IMR-90 (cell line): ENCODE results near the gene WBP1L. TPM values are rescaled to one million over a fixed set of nuclear protein-coding genes. Genes with fewer than 3 reads are reported as not detected.

Experiments used
- ATAC-seq: fragments of 200-7000 bp; cut with Tn5 transposase; 2 replicates; pipeline ENCODE4 v1.9.1; 2020; ENCODE audit warnings: low read depth, mild to moderate bottlenecking, moderate library complexity
- BruUV-seq: library from RNA; stranded (reverse); fragments of 400-500 nt; replicated peaks from 2 replicates; lab custom pipeline; 2021; lab: Mats Ljungman, UMichigan
- CTCF ChIA-PET: fragments of 300-600 bp; formaldehyde crosslinking; extraction: SDS; loops from one replicate; lab custom pipeline; 2021; ENCODE audit warnings: antibody characterized with exemption; lab: Yijun Ruan, JAX
- POLR2A ChIA-PET: fragments of 300-600 bp; sonication (Branson Sonifier 250); formaldehyde crosslinking; loops from one replicate; lab custom pipeline; 2022; ENCODE audit warnings: antibody characterized with exemption; ENCODE audit not compliant: unreplicated experiment; lab: Charles Lee
- DNase-seq: peaks from one replicate; pipeline ENCODE4 v3.0.0; 2013
- H2AFZ ChIP-seq: replicated peaks from 2 replicates; pipeline ENCODE3; 2013; ENCODE audit warnings: low read length, mild to moderate bottlenecking; ENCODE audit not compliant: poor library complexity
- H2AK5ac ChIP-seq: 2 replicates; pipeline ENCODE4 v1.6.1; 2013; ENCODE audit warnings: low read depth, low read length, inconsistent platforms
- H2AK9ac ChIP-seq: replicated peaks from 2 replicates; pipeline ENCODE3; 2013; ENCODE audit warnings: mild to moderate bottlenecking, low read depth, low read length, moderate library complexity; ENCODE audit not compliant: poor library complexity
- H2BK120ac ChIP-seq: 2 replicates; pipeline ENCODE4 v1.6.1; 2013; ENCODE audit warnings: low read depth, low read length, inconsistent platforms
- H2BK15ac ChIP-seq: 3 replicates; pipeline ENCODE4 v1.6.1; 2013; ENCODE audit warnings: low read depth, low read length, inconsistent platforms
- H2BK20ac ChIP-seq: 2 replicates; pipeline ENCODE4 v1.6.1; 2013; ENCODE audit warnings: low read depth, mild to moderate bottlenecking, inconsistent platforms, low read length, moderate library complexity
- H2BK5ac ChIP-seq: 2 replicates; pipeline ENCODE4 v1.6.1; 2013; ENCODE audit warnings: mild to moderate bottlenecking, low read depth, low read length, inconsistent platforms; ENCODE audit not compliant: poor library complexity, severe bottlenecking
- H3K14ac ChIP-seq: replicated peaks from 2 replicates; pipeline ENCODE4 v1.6.1; 2013; ENCODE audit warnings: low read depth, low read length, inconsistent platforms
- H3K18ac ChIP-seq: 2 replicates; pipeline ENCODE4 v1.6.1; 2013; ENCODE audit warnings: low read depth, low read length, control low read depth
- H3K23ac ChIP-seq: 2 replicates; pipeline ENCODE4 v1.6.1; 2013; ENCODE audit warnings: low read depth, low read length, inconsistent platforms
- H3K27ac ChIP-seq: 2 replicates; pipeline ENCODE4 v1.5.1; 2013; ENCODE audit warnings: mild to moderate bottlenecking, control low read depth, low read length; ENCODE audit not compliant: insufficient read depth
- H3K27me3 ChIP-seq: 2 replicates; pipeline ENCODE4 v1.6.1; 2013; ENCODE audit warnings: low read length; ENCODE audit not compliant: control insufficient read depth, insufficient read depth
- H3K36me3 ChIP-seq: 2 replicates; pipeline ENCODE4 v1.6.1; 2013; ENCODE audit warnings: low read length, mixed read lengths; ENCODE audit not compliant: control insufficient read depth, insufficient read depth
- H3K4ac ChIP-seq: 2 replicates; pipeline ENCODE4 v1.6.1; 2013; ENCODE audit warnings: low read depth, low read length, inconsistent platforms
- H3K4me1 ChIP-seq: 2 replicates; pipeline ENCODE4 v1.6.1; 2013; ENCODE audit warnings: low read length, mixed read lengths; ENCODE audit not compliant: control insufficient read depth, insufficient read depth
- H3K4me2 ChIP-seq: 2 replicates; pipeline ENCODE4 v1.6.1; 2013; ENCODE audit warnings: low read depth, mild to moderate bottlenecking, control low read depth, low read length, moderate library complexity
- H3K4me3 ChIP-seq: 2 replicates; pipeline ENCODE4 v1.5.1; 2013; ENCODE audit warnings: low read depth, mild to moderate bottlenecking, control low read depth, low read length, moderate library complexity; ENCODE audit not compliant: insufficient read depth
- H3K56ac ChIP-seq: 2 replicates; pipeline ENCODE4 v1.6.1; 2013; ENCODE audit warnings: low read length, inconsistent platforms; ENCODE audit not compliant: insufficient read depth; ENCODE audit errors: extremely low read depth
- H3K79me1 ChIP-seq, 2 experiments: 2 replicates each; pipeline ENCODE4 v1.6.1; 2013; ENCODE audit warnings: low read length in 2 of 2, inconsistent platforms in 1 of 2, low read depth in 1 of 2
- H3K9ac ChIP-seq: 2 replicates; pipeline ENCODE4 v1.6.1; 2013; ENCODE audit warnings: low read depth, low read length, control low read depth
- H3K9me1 ChIP-seq: 2 replicates; pipeline ENCODE4 v1.6.1; 2013; ENCODE audit warnings: low read length, inconsistent platforms; ENCODE audit not compliant: insufficient read depth
- H3K9me3 ChIP-seq: 2 replicates; pipeline ENCODE4 v1.6.1; 2013; ENCODE audit warnings: low read length; ENCODE audit not compliant: control insufficient read depth, insufficient read depth
- H4K20me1 ChIP-seq: 2 replicates; pipeline ENCODE4 v1.6.1; 2013; ENCODE audit warnings: low read length, inconsistent platforms; ENCODE audit not compliant: insufficient read depth
- H4K5ac ChIP-seq: 2 replicates; pipeline ENCODE4 v1.6.1; 2013; ENCODE audit warnings: mild to moderate bottlenecking, low read depth, low read length, control low read depth
- H4K8ac ChIP-seq, 2 experiments: 2 replicates each; pipeline ENCODE4 v1.6.1; 2013; ENCODE audit warnings: low read depth in 2 of 2, low read length in 2 of 2, control low read depth in 1 of 2, inconsistent platforms in 1 of 2
- H4K91ac ChIP-seq: 2 replicates; pipeline ENCODE4 v1.6.1; 2013; ENCODE audit warnings: low read depth, low read length, inconsistent platforms; ENCODE audit not compliant: insufficient read depth
- RCOR1 ChIP-seq: IDR thresholded peaks from 2 replicates; pipeline ENCODE4 v1.6.1; 2012; ENCODE audit warnings: mild to moderate bottlenecking, low read length, improper control_type of control experiment; ENCODE audit not compliant: insufficient replicate concordance
- WGBS, 2 experiments: methylation state at CpG; one replicate each; pipeline versions ENCODE4 v1.1.5 to v1.1.7; 2013; ENCODE audit warnings: missing lambda C conversion rate in 2 of 2; ENCODE audit not compliant: insufficient read length in 1 of 2; ENCODE audit errors: extremely low coverage in 2 of 2; 5-methylcytosine and 5-hydroxymethylcytosine counted together
- dilution Hi-C: fragments of 300-500 bp; cut with HindIII; formaldehyde crosslinking; loops from one replicate; pipeline ENCODE4 v1.14.3; 2018; ENCODE audit warnings: low sequenced_read_pairs; ENCODE audit not compliant: unreplicated experiment
- in situ Hi-C: fragments of 300-500 bp; cut with MboI; formaldehyde crosslinking; loops from 3 replicates; pipeline ENCODE4 v1.14.3; 2019; ENCODE audit warnings: low sequenced_read_pairs, inconsistent platforms, mixed read lengths
- intact Hi-C: fragments of 100-400 bp; cut with micrococcal nuclease; formaldehyde crosslinking; loops from 2 replicates; pipeline ENCODE4 v1.10.0; 2022
- polyA plus RNA-seq, 3 experiments: library from polyadenylated mRNA; depleted of rRNA; stranded (reverse); fragments of >200 nt; gene quantifications; 2 replicates each; pipeline ENCODE4 v1.2.3, GENCODE V29; 2012; ENCODE audit warnings: low replicate concordance in 1 of 3
- total RNA-seq: library from RNA; depleted of rRNA; stranded (reverse); fragments of >200 nt; gene quantifications from 2 replicates; pipeline ENCODE4 v1.2.3, GENCODE V29; 2012
- TF ChIP-seq, protein P1 (sequence below): conservative IDR thresholded peaks from 2 replicates; pipeline ENCODE4 v1.5.1; 2012; ENCODE audit warnings: mild to moderate bottlenecking, low read depth, low read length, improper control_type of control experiment

WBP1L gene
- total and polyA plus RNA-seq, 2 of the 4 experiments (the other 2 are of a cell fraction), result 20.7 to 31.0 TPM

DNA sequence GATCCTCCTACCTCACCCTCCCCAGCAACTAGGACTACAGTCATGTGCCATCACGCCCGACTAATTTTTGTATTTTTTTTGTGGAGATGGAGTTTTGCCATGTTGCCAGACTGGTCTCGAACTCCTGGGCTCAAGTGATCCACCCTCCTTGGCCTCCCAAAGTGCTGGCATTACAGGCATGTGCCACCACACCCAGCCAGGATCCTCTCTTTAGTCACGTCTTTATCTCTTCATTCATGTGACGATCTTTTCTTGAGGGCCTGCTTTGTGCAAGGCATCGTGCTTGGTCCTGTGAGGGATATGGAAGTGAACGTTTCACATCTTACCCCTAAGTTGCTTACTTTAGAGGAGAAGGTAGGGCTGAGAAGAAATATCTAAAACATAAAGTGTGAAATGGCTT is 21.6 kb downstream of the WBP1L start:
- Histone ChIP-seq H2BK5ac (no peak overlapping the region), H3K4me1 (peaks cover 15% of the 10 kb centered on the region; the same call in 1 of the 2 replicates), H4K20me1 (peaks cover 75% of the 10 kb centered on the region), H3K27me3 (no peaks in the 10 kb centered on the region), H3K9me3 (no peaks in the 10 kb centered on the region), H2AK9ac (no peak overlapping the region), H2BK120ac (no peak overlapping the region), H2AK5ac (no peak overlapping the region), H3K9me1 (peaks cover 21% of the 10 kb centered on the region), H3K79me1 (peaks cover 48 to 71% of the 10 kb centered on the region in 2 experiments), H3K23ac (no peak overlapping the region), H2BK15ac (no peak overlapping the region), H4K91ac (no peak overlapping the region), H3K18ac (no peak overlapping the region), H3K9ac (no peak overlapping the region), H3K4ac (no peak overlapping the region), H3K4me2 (no peak overlapping the region), H3K36me3 (peaks cover 5% of the 10 kb centered on the region), H3K56ac (no peak overlapping the region), H2AFZ (no peak overlapping the region), H4K5ac (no peak overlapping the region), H3K4me3 (no peak overlapping the region), H4K8ac (no peak overlapping the region), H3K14ac (no peak overlapping the region), H2BK20ac (no peak overlapping the region), H3K27ac (no peak overlapping the region)
- ATAC-seq, result no peak
- BruUV-seq, result no TSS peak
- dilution Hi-C loops (no loop called here), in situ Hi-C loops (no loop called here), intact Hi-C loops (no loop called here)
- no CpG with 5 or more reads among the region's 7 CpGs for WGBS, 2 experiments
- no peak for DNase-seq
- ChIA-PET POLR2A (no interaction called here), CTCF (interaction anchor here (1.0 kb wide), 1 partner anchor 12 kb away, joined by 3 read pairs; no protein-coding TSS in a partner anchor)
- TF ChIP-seq, protein P1, sequence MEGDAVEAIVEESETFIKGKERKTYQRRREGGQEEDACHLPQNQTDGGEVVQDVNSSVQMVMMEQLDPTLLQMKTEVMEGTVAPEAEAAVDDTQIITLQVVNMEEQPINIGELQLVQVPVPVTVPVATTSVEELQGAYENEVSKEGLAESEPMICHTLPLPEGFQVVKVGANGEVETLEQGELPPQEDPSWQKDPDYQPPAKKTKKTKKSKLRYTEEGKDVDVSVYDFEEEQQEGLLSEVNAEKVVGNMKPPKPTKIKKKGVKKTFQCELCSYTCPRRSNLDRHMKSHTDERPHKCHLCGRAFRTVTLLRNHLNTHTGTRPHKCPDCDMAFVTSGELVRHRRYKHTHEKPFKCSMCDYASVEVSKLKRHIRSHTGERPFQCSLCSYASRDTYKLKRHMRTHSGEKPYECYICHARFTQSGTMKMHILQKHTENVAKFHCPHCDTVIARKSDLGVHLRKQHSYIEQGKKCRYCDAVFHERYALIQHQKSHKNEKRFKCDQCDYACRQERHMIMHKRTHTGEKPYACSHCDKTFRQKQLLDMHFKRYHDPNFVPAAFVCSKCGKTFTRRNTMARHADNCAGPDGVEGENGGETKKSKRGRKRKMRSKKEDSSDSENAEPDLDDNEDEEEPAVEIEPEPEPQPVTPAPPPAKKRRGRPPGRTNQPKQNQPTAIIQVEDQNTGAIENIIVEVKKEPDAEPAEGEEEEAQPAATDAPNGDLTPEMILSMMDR, result no peak
- TF ChIP-seq RCOR1, result no peak
